K562 (cell line): ENCODE measurements around the gene FUZ. TPM values are rescaled to one million over a fixed set of nuclear protein-coding genes. Genes with fewer than 3 reads are reported as not detected.

ENCODE experiments used
- ATAC-seq: fragments of 200-7000 bp; cut with Tn5 transposase; 3 replicates; pipeline ENCODE4 v1.9.1; 2020; ENCODE audit warnings: moderate library complexity
- BruUV-seq: library from RNA; stranded (reverse); fragments of 400-500 nt; replicated peaks from 2 replicates; lab custom pipeline; 2021; lab: Mats Ljungman, UMichigan
- CTCF ChIA-PET: fragments of 300-600 bp; formaldehyde crosslinking; extraction: SDS; loops from one replicate; lab custom pipeline; 2021; ENCODE audit warnings: low intra/inter-chr PET ratio; lab: Yijun Ruan, JAX
- POLR2A ChIA-PET: fragments of 300-600, 350-650 bp; sonication (Branson Sonifier 250); formaldehyde crosslinking; extraction: SDS; loops from one replicate; lab custom pipeline; 2021; ENCODE audit warnings: antibody characterized with exemption, inconsistent platforms; lab: Yijun Ruan, JAX
- DNase-seq, 4 experiments: peaks; one replicate each; pipeline versions ENCODE4 v3.0.0 to v3.0.0-alpha.2; 2011 to 2018; ENCODE audit warnings: low spot score in 3 of 4, mixed read lengths in 3 of 4; ENCODE audit errors: extremely low read depth in 1 of 4
- FAIRE-seq: peaks from 2 replicates; lab custom pipeline; 2011; peaks lifted over from hg19 to GRCh38; lab: Jason Lieb, UNC
- H2AFZ ChIP-seq: 2 replicates; pipeline ENCODE4 v1.6.0; 2011; ENCODE audit warnings: low read depth, low read length, control low read depth, inconsistent platforms
- H3K27ac ChIP-seq: fragments of 200-600 bp; 3 replicates; pipeline ENCODE4 v1.8.0; 2011; ENCODE audit warnings: low read depth, mild to moderate bottlenecking, control low read depth, inconsistent platforms, low read length, moderate library complexity, mixed read lengths; ENCODE audit errors: extremely low read depth
- H3K27me3 ChIP-seq, 2 experiments: fragments of 300-600 bp in 1 of 2; 2 replicates in 1 of 2; 3 replicates in 1 of 2; pipeline versions ENCODE4 v1.6.0 to v1.8.0; 2011; ENCODE audit warnings: inconsistent platforms in 2 of 2, low read length in 2 of 2, mild to moderate bottlenecking in 1 of 2, mixed read lengths in 1 of 2, moderate library complexity in 1 of 2; ENCODE audit not compliant: control insufficient read depth in 2 of 2, insufficient read depth in 2 of 2
- H3K36me3 ChIP-seq: fragments of 300-600 bp; 3 replicates; pipeline ENCODE4 v1.8.0; 2011; ENCODE audit warnings: mild to moderate bottlenecking, low read length, inconsistent platforms; ENCODE audit not compliant: control insufficient read depth, insufficient read depth
- H3K4me1 ChIP-seq, 2 experiments: fragments of 200-600 bp in 1 of 2; replicated peaks in 1 of 2; 2 replicates in 1 of 2; 3 replicates in 1 of 2; pipeline versions ENCODE4 v1.5.1 to v1.8.0; 2011; ENCODE audit warnings: inconsistent platforms in 2 of 2, low read length in 2 of 2, mild to moderate bottlenecking in 1 of 2, mixed read lengths in 1 of 2, moderate library complexity in 1 of 2; ENCODE audit not compliant: control insufficient read depth in 2 of 2, insufficient read depth in 2 of 2
- H3K4me2 ChIP-seq: 2 replicates; pipeline ENCODE4 v1.6.1; 2011; ENCODE audit warnings: low read length, control low read depth, inconsistent platforms, mixed read lengths; ENCODE audit not compliant: insufficient read depth
- H3K4me3 ChIP-seq: fragments of 200-600 bp; sonication (generic), shearing (Covaris generic); 2 replicates; pipeline ENCODE4 v1.5.1; 2016; ENCODE audit warnings: control low read depth, inconsistent platforms
- H3K79me2 ChIP-seq: fragments of 200-600 bp; 3 replicates; pipeline ENCODE4 v1.8.0; 2011; ENCODE audit warnings: low read length, inconsistent platforms; ENCODE audit not compliant: control insufficient read depth, insufficient read depth
- H3K9ac ChIP-seq, 2 experiments: 2 replicates each; pipeline versions ENCODE4 v1.6.0 to v1.6.1; 2011; ENCODE audit warnings: low read depth in 2 of 2, low read length in 2 of 2, control low read depth in 1 of 2, inconsistent platforms in 1 of 2, mild to moderate bottlenecking in 1 of 2, mixed read lengths in 1 of 2; ENCODE audit not compliant: insufficient read depth in 1 of 2
- H3K9me1 ChIP-seq: one replicate; pipeline ENCODE4 v1.6.0; 2011; ENCODE audit warnings: inconsistent platforms, mild to moderate bottlenecking, low read length, moderate library complexity; ENCODE audit not compliant: control insufficient read depth, insufficient read depth
- H3K9me3 ChIP-seq: replicated peaks from 2 replicates; pipeline ENCODE4 v1.5.1; 2011; ENCODE audit warnings: low read depth, low read length, inconsistent platforms; ENCODE audit not compliant: control insufficient read depth, insufficient read depth
- H4K20me1 ChIP-seq: replicated peaks from 2 replicates; pipeline ENCODE4 v1.6.1; 2011; ENCODE audit warnings: low read length, inconsistent platforms, mixed read lengths; ENCODE audit not compliant: control insufficient read depth, insufficient read depth
- ATF3 ChIP-seq, 2 experiments: fragments of 450-650 bp in 1 of 2; sonication (generic) in 1 of 2; formaldehyde crosslinking in 1 of 2; IDR thresholded peaks in 1 of 2; conservative IDR thresholded peaks in 1 of 2; 2 replicates each; pipeline versions ENCODE4 v1.6.1 to v1.8.1; 2016 to 2023; ENCODE audit warnings: mild to moderate bottlenecking in 2 of 2, moderate library complexity in 2 of 2, inconsistent platforms in 1 of 2, missing genetic modification reagents in 1 of 2
- ATF7 ChIP-seq: fragments of 450-650 bp; IDR thresholded peaks from 2 replicates; pipeline ENCODE4 v1.7.1; 2014; ENCODE audit warnings: mild to moderate bottlenecking, moderate library complexity
- JUND ChIP-seq, 2 experiments: IDR thresholded peaks; 2 replicates in 1 of 2; 3 replicates in 1 of 2; pipeline ENCODE4 v1.6.1; 2011; ENCODE audit warnings: borderline replicate concordance in 2 of 2, low read depth in 2 of 2, low read length in 2 of 2, improper control_type of control experiment in 1 of 2, missing biosample characterization in 1 of 2, missing genetic modification characterization in 1 of 2, missing genetic modification reagents in 1 of 2
- MEIS2 ChIP-seq: fragments of 450-650 bp; IDR thresholded peaks from 2 replicates; pipeline ENCODE4 v1.6.1; 2014; ENCODE audit warnings: mild to moderate bottlenecking; ENCODE audit not compliant: partially characterized antibody
- NFYB ChIP-seq: IDR thresholded peaks from 2 replicates; pipeline ENCODE4 v1.6.1; 2011; ENCODE audit warnings: mild to moderate bottlenecking, moderate library complexity; ENCODE audit not compliant: insufficient read length; ENCODE audit errors: extremely low read depth
- POLR2G ChIP-seq: fragments of 200-400 bp; formaldehyde crosslinking; IDR thresholded peaks from 2 replicates; pipeline ENCODE4 v1.6.1; 2017; ENCODE audit warnings: low read depth, mild to moderate bottlenecking, antibody characterized with exemption, low read length, moderate library complexity
- PURB ChIP-seq: sonication (generic); formaldehyde crosslinking; IDR thresholded peaks from 2 replicates; pipeline ENCODE4 v1.9.0; 2021; ENCODE audit warnings: low read depth, mild to moderate bottlenecking, missing genetic modification reagents
- SPI1 ChIP-seq: IDR thresholded peaks from 2 replicates; pipeline ENCODE4 v1.6.1; 2011; ENCODE audit warnings: low read depth, low read length, control low read depth, borderline replicate concordance
- WGBS: fragments of 100-300 bp; shearing (Covaris generic); methylation state at CpG from one replicate; pipeline ENCODE4 v1.1.6; 2016; ENCODE audit warnings: low coverage, mixed read lengths; ENCODE audit not compliant: insufficient coverage; ENCODE audit errors: missing lambda C conversion rate; 5-methylcytosine and 5-hydroxymethylcytosine counted together
- in situ Hi-C: fragments of 300-500 bp; cut with MboI; formaldehyde crosslinking; loops from 4 replicates; pipeline ENCODE4 v1.15.0; 2018; ENCODE audit warnings: inconsistent platforms, mixed read lengths
- intact Hi-C: fragments of 100-400 bp; cut with micrococcal nuclease; formaldehyde crosslinking; loops from 2 replicates; pipeline ENCODE4 v1.14.2; 2022
- polyA plus RNA-seq, 8 experiments: library from polyadenylated mRNA; depleted of rRNA in 4 of 8; stranded (reverse) in 5 of 8; unstranded in 3 of 8; fragments of >200 nt; fragmentation: Nextera tagmentation in 2 of 8; fragmentation: Illumina TruSeq in 1 of 8; extraction: Ambion mirVana in 2 of 8; extraction: Trizol in 1 of 8; gene quantifications; 2 replicates each; pipeline versions ENCODE4 v1.2.1 to v1.2.3, GENCODE V29; 2011 to 2014; ENCODE audit warnings: inconsistent platforms in 1 of 8, missing spikeins in 1 of 8
- total RNA-seq, 7 experiments: library from RNA; depleted of rRNA in 6 of 7; stranded (reverse); fragments of >200 nt in 6 of 7; fragmentation: Illumina TruSeq in 2 of 7; extraction: Trizol in 2 of 7; gene quantifications; 2 replicates each; pipeline versions ENCODE4 v1.2.1 to v1.2.3, GENCODE V29; 2011 to 2021; ENCODE audit warnings: low replicate concordance in 1 of 7
- TF ChIP-seq, protein P1 (sequence below): sonication (generic); formaldehyde crosslinking; IDR thresholded peaks from 2 replicates; pipeline ENCODE4 v1.8.0; 2022; ENCODE audit warnings: mild to moderate bottlenecking, missing genetic modification reagents

Gene FUZ
- total and polyA plus RNA-seq, 9 of the 15 experiments (the other 6 are each of a cell fraction or from before 2014, with no cell fraction given), result 0.17 to 7.6 (median 3.6) TPM; not detected in 1

GRCh38 chr19:49807058-49807903 lies 5.8 kb downstream of the FUZ start:
- peak; percentile 23; the same call in 1 of the 2 replicates for TF ChIP-seq ATF3 (IDR thresholded peaks at IDR 0.05)
- TF ChIP-seq ATF3 (CRISPR knock-in tag; conservative IDR thresholded peaks at IDR 0.05), result no peak
- TF ChIP-seq, protein P1, sequence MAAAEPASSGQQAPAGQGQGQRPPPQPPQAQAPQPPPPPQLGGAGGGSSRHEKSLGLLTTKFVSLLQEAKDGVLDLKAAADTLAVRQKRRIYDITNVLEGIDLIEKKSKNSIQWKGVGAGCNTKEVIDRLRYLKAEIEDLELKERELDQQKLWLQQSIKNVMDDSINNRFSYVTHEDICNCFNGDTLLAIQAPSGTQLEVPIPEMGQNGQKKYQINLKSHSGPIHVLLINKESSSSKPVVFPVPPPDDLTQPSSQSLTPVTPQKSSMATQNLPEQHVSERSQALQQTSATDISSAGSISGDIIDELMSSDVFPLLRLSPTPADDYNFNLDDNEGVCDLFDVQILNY (CRISPR knock-in tag), result 0 out of 2 replicates have a peak, but pooled peaks have one; percentile 12
- TF ChIP-seq ATF7, result peak; percentile 34; the same call in 1 of the 2 replicates
- peak; percentile 94 for TF ChIP-seq SPI1
- TF ChIP-seq PURB, result no peak
- TF ChIP-seq POLR2G, result 0 out of 2 replicates have a peak, but pooled peaks have one; percentile 51
- no peak for TF ChIP-seq JUND (IDR thresholded peaks at IDR 0.05; ENCODE audit: borderline replicate concordance, low read depth, low read length)
- TF ChIP-seq JUND (tag; IDR thresholded peaks at IDR 0.05; ENCODE audit: borderline replicate concordance, low read depth, low read length), result peak; percentile 53; the same call in 1 of the 3 replicates
- TF ChIP-seq NFYB, result no peak
- peak; percentile 54 for TF ChIP-seq MEIS2
- H3K27ac ChIP-seq, result peak overlapping the region; percentile 10; the same call in 1 of the 3 replicates
- intact Hi-C loops, result loop anchor here (5.0 kb wide), 1 partner anchor 40 kb away; the partner anchor contains the start of gene AP2A1
- no peak overlapping the region for H3K4me3 ChIP-seq
- ATAC-seq, result no peak
- in situ Hi-C loops, result no loop called here
- H3K4me2 ChIP-seq, result no peak overlapping the region
- H3K27me3 ChIP-seq, result no peaks in the 10 kb centered on the region
- H2AFZ ChIP-seq, result no peak overlapping the region
- peaks cover 57% of the 10 kb centered on the region for H3K36me3 ChIP-seq
- 75% methylated on average over 18 of the region's 18 CpGs for WGBS
- FAIRE-seq, result no peak
- CTCF ChIA-PET, result no interaction called here
- no peaks in the 10 kb centered on the region for H3K79me2 ChIP-seq
- H3K9ac ChIP-seq, result peak overlapping the region in 1 of 2 experiments; percentile 84; a peak in 2 of 4 replicates
- BruUV-seq, result no TSS peak
- DNase-seq, result no peak
- H4K20me1 ChIP-seq, result peaks cover 5% of the 10 kb centered on the region
- peaks cover 25 to 58% of the 10 kb centered on the region in 2 experiments for H3K4me1 ChIP-seq
- POLR2A ChIA-PET, result interaction anchor here (0.6 to 1.2 kb wide), 3 partner anchors 21 to 131 kb away, joined by 3 read pairs; partner anchors contain the start of gene PTOV1
- no peaks in the 10 kb centered on the region for H3K9me3 ChIP-seq
- no peaks in the 10 kb centered on the region for H3K9me1 ChIP-seq
